Nephron (organoid): ENCODE data around the gene MLF2.
"Not testable (repeated sequence)": the region's sequence is repeated elsewhere in the genome, so short reads cannot be mapped to it uniquely, and the experiment has no call there.

ENCODE experiments used
- H3K27ac Mint-ChIP-seq, 3 experiments: 2 replicates each; pipeline ENCODE4 v1.8.0; 2020; ENCODE audit warnings: mixed read lengths in 3 of 3, mild to moderate bottlenecking in 2 of 3, moderate library complexity in 1 of 3
- H3K27me3 Mint-ChIP-seq: 2 replicates; pipeline ENCODE4 v1.8.0; 2021; ENCODE audit warnings: low read depth, mild to moderate bottlenecking, moderate library complexity, mixed read lengths
- H3K36me3 Mint-ChIP-seq: 2 replicates; pipeline ENCODE4 v1.8.0; 2020; ENCODE audit warnings: low read depth, mixed read lengths
- H3K4me1 Mint-ChIP-seq: 2 replicates; pipeline ENCODE4 v1.8.0; 2020; ENCODE audit warnings: mixed read lengths
- H3K4me3 Mint-ChIP-seq, 3 experiments: 2 replicates each; pipeline ENCODE4 v1.8.0; 2020; ENCODE audit warnings: mild to moderate bottlenecking in 3 of 3, mixed read lengths in 3 of 3, moderate library complexity in 2 of 3
- H3K9me3 Mint-ChIP-seq: 2 replicates; pipeline ENCODE4 v1.8.0; 2020; ENCODE audit warnings: mixed read lengths
- TF ChIP-seq, protein P1 (sequence below), 3 experiments: fragments of 200-600 bp; sonication (generic); IDR thresholded peaks; one replicate each; pipeline ENCODE4 v1.5.0; 2021; ENCODE audit warnings: antibody characterized with exemption in 3 of 3; ENCODE audit not compliant: unreplicated experiment in 3 of 3

MLF2 gene

DNA sequence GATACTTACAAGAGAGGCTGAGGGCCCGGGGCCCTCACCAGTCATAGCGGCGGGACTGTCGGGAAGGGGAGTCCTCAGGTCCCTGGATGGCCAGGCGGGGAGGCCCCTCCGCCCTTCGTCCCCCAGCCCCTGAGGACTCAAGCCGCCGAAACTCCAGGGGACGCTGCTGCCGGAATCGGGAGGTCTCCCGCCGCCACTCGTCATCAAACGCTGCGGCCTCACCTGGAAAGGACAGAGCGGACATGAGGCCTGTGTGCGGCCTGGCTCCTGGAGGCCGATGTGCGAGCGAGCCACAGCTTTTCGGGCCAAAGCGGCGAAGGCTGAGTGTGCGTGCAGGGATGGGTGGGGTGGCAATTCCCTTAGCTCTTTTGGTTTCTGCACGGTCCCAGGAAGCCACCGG, 4.2 kb downstream of the MLF2 start:
- H3K36me3 Mint-ChIP-seq, result peaks cover 63% of the 10 kb centered on the region
- no peaks in the 10 kb centered on the region for H3K9me3 Mint-ChIP-seq
- peak overlapping the region in 2 of 3 experiments; percentile 46 to 62 for H3K4me3 Mint-ChIP-seq
- H3K27ac Mint-ChIP-seq, result no peak overlapping the region
- TF ChIP-seq, protein P1, sequence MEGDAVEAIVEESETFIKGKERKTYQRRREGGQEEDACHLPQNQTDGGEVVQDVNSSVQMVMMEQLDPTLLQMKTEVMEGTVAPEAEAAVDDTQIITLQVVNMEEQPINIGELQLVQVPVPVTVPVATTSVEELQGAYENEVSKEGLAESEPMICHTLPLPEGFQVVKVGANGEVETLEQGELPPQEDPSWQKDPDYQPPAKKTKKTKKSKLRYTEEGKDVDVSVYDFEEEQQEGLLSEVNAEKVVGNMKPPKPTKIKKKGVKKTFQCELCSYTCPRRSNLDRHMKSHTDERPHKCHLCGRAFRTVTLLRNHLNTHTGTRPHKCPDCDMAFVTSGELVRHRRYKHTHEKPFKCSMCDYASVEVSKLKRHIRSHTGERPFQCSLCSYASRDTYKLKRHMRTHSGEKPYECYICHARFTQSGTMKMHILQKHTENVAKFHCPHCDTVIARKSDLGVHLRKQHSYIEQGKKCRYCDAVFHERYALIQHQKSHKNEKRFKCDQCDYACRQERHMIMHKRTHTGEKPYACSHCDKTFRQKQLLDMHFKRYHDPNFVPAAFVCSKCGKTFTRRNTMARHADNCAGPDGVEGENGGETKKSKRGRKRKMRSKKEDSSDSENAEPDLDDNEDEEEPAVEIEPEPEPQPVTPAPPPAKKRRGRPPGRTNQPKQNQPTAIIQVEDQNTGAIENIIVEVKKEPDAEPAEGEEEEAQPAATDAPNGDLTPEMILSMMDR (IDR thresholded peaks at IDR 0.05; ENCODE audit: unreplicated experiment in 3 of 3), result no peak
- peaks cover 15% of the 10 kb centered on the region for H3K4me1 Mint-ChIP-seq
- no peaks in the 10 kb centered on the region for H3K27me3 Mint-ChIP-seq

DNA sequence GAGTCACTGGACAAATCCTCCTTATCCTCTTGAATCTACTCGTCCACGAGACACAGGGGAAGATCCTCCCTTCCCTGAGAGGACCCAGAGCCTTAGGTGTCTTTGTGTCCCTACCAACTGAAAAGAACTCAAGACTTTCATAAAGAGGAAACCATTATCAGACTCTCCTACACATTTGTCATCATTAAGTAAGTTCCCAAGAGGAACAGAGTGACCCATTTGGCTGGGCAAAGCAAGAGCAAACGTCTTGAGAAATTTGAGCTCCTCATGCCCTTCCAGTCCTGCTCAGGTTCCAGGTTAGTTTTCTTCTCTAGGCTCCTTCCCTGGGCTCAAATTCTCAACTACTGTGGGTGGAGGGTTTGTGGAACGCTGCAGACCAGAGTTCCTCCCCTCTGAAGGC, 5.7 kb downstream of the MLF2 start:
- Mint-ChIP-seq H3K27ac (peak overlapping the region in 1 of 3 experiments; percentile 15), H3K4me3 (no peak overlapping the region), H3K4me1 (peaks cover 5% of the 10 kb centered on the region), H3K36me3 (peaks cover 59% of the 10 kb centered on the region), H3K27me3 (no peaks in the 10 kb centered on the region), H3K9me3 (no peaks in the 10 kb centered on the region)
- TF ChIP-seq, protein P1 (IDR thresholded peaks at IDR 0.05; ENCODE audit: unreplicated experiment in 3 of 3), result no peak

DNA sequence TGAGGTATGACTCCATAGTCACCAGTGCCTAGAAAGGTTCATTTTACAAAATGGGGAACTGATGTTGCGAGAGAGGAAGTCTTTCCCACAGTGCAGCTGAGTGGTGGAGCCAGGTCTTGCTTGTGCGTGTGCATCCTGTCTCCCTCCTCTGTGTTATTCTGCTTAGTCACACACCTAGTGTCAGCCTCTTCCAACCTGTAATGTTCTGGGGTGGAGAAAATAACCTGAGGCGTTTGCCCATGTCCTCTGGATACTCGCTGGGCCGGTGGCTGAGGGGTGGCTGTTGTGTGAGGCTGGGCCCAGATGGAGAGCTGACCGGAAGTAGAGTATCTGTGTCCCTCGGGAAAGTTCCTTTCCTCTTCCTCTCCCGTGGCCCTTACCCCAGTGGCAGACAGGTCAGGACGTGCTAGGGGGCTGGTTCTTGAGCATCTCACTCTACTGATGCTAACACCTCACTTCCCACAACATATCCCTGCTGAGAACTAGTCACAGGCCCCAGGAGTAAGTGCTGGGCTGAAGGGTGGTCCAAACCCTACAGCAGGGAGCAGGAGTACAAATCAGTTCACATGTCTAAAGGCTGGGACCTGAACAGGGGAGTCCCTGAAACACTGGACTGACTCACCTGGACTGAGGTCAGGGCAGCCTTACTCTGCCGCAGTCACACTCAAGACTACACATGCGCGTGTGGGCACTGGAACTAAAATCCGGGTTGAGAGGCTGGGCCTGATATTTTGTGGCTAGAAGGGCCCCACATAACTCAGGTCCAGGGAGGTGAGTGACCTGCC, 7.0 kb downstream of the MLF2 start:
- Mint-ChIP-seq H3K4me1 (no peaks in the 10 kb centered on the region), H3K4me3 (no peak overlapping the region), H3K27me3 (no peaks in the 10 kb centered on the region), H3K36me3 (peaks cover 46% of the 10 kb centered on the region), H3K9me3 (no peaks in the 10 kb centered on the region), H3K27ac (no peak overlapping the region)
- TF ChIP-seq, protein P1 (IDR thresholded peaks at IDR 0.05; ENCODE audit: unreplicated experiment in 3 of 3), result no peak

DNA sequence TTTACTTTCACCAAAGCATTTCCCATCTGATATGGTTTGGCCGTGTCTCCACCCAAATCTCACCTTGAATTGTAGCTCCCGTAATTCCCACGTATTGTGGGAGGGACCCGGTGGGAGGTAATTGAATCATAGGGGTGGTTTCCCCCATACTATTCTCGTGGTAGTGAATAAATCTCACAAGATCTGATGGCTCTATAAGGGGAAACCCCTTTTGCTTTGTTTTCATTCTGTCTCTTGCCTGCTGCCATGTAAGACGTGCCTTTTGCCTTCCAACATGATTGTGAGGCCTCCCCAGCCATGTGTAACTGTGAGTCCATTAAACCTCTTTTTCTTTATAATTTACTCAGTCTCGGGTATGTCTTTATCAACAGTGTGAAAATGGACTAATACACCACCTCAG, 9.6 kb downstream of the MLF2 start:
- not testable (repeated sequence) for H3K27me3 Mint-ChIP-seq, H3K9me3 Mint-ChIP-seq, H3K4me3 Mint-ChIP-seq, H3K4me1 Mint-ChIP-seq, H3K27ac Mint-ChIP-seq
- H3K36me3 Mint-ChIP-seq, result peaks cover 26% of the 10 kb centered on the region

DNA sequence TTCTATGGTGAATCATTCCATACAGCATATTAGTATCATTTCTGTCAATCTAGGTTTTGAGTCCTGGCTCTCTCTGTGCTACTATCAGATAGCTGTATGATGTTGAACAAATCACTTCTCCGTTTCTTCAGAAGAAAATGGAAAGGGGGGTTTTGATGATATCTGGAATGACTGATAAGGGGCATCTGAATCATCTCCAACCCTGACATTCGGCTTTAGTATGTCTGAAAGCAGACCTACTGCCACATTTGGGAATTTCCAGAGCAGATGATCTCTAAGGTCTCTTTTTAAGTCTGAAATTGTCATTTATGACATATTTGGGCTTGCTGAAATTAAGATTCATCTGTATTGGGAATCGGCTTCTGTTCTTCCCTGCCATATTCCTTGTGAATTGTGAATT, 10.1 kb downstream of the MLF2 start:
- H3K36me3 Mint-ChIP-seq, result peaks cover 21% of the 10 kb centered on the region
- no peaks in the 10 kb centered on the region for H3K27me3 Mint-ChIP-seq
- H3K9me3 Mint-ChIP-seq, result no peaks in the 10 kb centered on the region
- TF ChIP-seq, protein P1 (IDR thresholded peaks at IDR 0.05; ENCODE audit: unreplicated experiment in 3 of 3), result no peak
- no peak overlapping the region for H3K4me3 Mint-ChIP-seq
- H3K4me1 Mint-ChIP-seq, result no peaks in the 10 kb centered on the region
- no peak overlapping the region for H3K27ac Mint-ChIP-seq

DNA sequence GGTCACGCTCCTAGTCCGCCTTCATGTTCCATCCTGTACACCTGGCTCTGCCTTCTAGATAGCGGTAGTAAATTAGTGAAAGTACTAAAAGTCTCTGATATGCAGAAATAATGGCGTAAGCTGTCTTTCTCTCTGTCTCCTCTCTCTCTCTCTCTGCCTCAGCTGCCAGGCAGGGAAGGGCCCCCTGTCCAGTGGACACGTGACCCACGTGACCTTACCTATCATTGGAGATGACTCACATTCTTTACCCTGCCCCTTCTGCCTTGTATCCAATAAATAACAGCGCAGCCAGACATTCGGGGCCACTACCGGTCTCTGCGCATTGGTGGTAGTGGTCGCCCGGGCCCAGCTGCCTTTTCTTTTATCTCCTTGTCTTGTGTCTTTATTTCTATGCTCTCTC, 10.9 kb downstream of the MLF2 start:
- H3K9me3 Mint-ChIP-seq, H3K4me1 Mint-ChIP-seq, H3K4me3 Mint-ChIP-seq, H3K27me3 Mint-ChIP-seq: not testable (repeated sequence)
- peak overlapping the region in 1 of 3 experiments; percentile 27 for H3K27ac Mint-ChIP-seq
- peaks cover 13% of the 10 kb centered on the region for H3K36me3 Mint-ChIP-seq

DNA sequence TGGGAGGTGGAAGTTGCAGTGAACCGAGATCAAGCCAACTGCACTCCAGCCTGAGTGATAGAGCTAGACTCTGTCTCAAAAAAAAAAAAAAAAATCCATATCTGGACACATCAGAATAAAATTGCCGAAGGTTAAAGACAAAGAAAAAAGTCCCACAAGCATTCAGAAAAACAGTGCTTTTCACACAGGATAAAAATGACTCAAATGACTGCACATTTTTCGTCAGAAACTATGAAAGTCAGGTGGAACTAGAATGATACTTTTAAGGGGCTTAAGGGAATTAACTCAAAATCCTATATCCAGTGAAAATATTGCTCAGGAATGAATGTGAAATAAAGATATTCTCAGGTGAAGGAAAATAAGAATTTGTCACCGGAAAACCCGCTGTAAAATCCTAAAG, 16.2 kb downstream of the MLF2 start:
- Mint-ChIP-seq H3K4me1 (peaks cover 5% of the 10 kb centered on the region), H3K27ac (no peak overlapping the region), H3K4me3 (no peak overlapping the region), H3K9me3 (no peaks in the 10 kb centered on the region), H3K27me3 (no peaks in the 10 kb centered on the region), H3K36me3 (peaks cover 5% of the 10 kb centered on the region)
- TF ChIP-seq, protein P1 (IDR thresholded peaks at IDR 0.05; ENCODE audit: unreplicated experiment in 3 of 3), result no peak
